ENCODE results near the gene KNDC1. TPM values are rescaled to one million over a fixed set of nuclear protein-coding genes. Genes with fewer than 3 reads are reported as not detected.

The KNDC1 gene
- total RNA-seq, 1 experiment from 2014 or later: 1.7 TPM

DNA sequence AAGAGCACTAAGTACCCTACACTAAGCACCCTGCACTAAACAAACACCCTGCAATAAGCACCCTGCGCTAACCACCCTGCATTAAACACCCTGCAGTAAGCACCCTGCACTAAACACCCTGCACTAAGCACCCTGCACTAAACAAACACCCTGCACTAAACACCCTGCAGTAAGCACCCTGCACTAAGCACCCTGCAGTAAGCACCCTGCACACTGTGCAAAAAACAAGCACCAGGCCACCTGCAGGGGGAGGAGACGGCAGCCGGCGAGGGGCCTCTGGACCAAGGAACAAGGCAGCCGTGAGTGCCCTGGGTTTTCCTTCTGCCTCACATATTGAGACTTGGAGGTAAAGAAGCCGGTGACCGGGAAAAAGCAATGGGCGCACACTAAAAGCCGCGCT lies 30.2 kb downstream of the KNDC1 start:
- Histone ChIP-seq H3K4me1 (replicated peaks; ENCODE audit: insufficient read depth) (no peaks in the 10 kb centered on the region), H3K27me3 (ENCODE audit: insufficient read depth, low read depth) (peaks cover 68% of the 10 kb centered on the region), H2AFZ (no peak overlapping the region), H3K9me3 (ENCODE audit: insufficient read depth, low read depth) (no peaks in the 10 kb centered on the region), H3F3A (ENCODE audit: insufficient read depth, low read depth) (no peaks in the 10 kb centered on the region), H3K36me3 (ENCODE audit: low read depth) (no peaks in the 10 kb centered on the region), H3K4me3 (no peak overlapping the region), H3K9me2 (ENCODE audit: insufficient read depth) (no peaks in the 10 kb centered on the region), H3K4me2 (no peak overlapping the region), H3K27ac (no peak overlapping the region), H3K79me2 (ENCODE audit: low read depth) (no peaks in the 10 kb centered on the region), H4K20me1 (ENCODE audit: insufficient read depth) (no peaks in the 10 kb centered on the region)
- ChIA-PET CTCF (no interaction called here), POLR2A (ENCODE audit: unreplicated experiment) (no interaction called here)
- TF ChIP-seq, protein P1, sequence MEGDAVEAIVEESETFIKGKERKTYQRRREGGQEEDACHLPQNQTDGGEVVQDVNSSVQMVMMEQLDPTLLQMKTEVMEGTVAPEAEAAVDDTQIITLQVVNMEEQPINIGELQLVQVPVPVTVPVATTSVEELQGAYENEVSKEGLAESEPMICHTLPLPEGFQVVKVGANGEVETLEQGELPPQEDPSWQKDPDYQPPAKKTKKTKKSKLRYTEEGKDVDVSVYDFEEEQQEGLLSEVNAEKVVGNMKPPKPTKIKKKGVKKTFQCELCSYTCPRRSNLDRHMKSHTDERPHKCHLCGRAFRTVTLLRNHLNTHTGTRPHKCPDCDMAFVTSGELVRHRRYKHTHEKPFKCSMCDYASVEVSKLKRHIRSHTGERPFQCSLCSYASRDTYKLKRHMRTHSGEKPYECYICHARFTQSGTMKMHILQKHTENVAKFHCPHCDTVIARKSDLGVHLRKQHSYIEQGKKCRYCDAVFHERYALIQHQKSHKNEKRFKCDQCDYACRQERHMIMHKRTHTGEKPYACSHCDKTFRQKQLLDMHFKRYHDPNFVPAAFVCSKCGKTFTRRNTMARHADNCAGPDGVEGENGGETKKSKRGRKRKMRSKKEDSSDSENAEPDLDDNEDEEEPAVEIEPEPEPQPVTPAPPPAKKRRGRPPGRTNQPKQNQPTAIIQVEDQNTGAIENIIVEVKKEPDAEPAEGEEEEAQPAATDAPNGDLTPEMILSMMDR (conservative IDR thresholded peaks at IDR 0.05): no peak
- TF ChIP-seq EZH2 (IDR thresholded peaks at IDR 0.05; ENCODE audit: low read depth): no peak
- intact Hi-C loops (cut with micrococcal nuclease; ENCODE audit: unreplicated experiment): no loop called here
- BruUV-seq (replicated peaks): no TSS peak
- DNase-seq: no peak

DNA sequence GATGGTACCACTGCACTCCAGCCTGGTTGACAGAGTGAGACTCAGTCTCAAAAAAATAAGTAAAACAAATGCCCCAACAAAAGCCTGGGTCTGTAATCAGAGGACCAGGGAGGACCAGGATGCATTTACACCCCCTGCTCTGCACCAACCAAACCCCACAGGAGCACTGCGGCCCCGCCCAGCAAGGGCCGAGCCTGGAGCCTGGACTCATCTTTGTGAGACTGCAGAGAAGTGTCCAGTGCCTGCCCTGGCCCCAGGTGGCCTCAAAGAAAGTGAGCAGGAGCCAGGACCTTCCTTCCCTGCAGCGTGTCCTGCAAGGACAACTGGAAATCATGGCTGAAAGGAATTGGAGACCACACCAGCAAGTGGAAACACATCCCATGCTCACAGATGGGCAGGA lies 31.6 kb downstream of the KNDC1 start:
- Histone ChIP-seq H3K4me3 (no peak overlapping the region), H2AFZ (no peak overlapping the region), H3K9me2 (ENCODE audit: insufficient read depth) (no peaks in the 10 kb centered on the region), H4K20me1 (ENCODE audit: insufficient read depth) (no peaks in the 10 kb centered on the region), H3K27ac (no peak overlapping the region), H3F3A (ENCODE audit: insufficient read depth, low read depth) (no peaks in the 10 kb centered on the region), H3K9me3 (ENCODE audit: insufficient read depth, low read depth) (no peaks in the 10 kb centered on the region), H3K36me3 (ENCODE audit: low read depth) (no peaks in the 10 kb centered on the region), H3K4me1 (replicated peaks; ENCODE audit: insufficient read depth) (no peaks in the 10 kb centered on the region), H3K4me2 (no peak overlapping the region), H3K79me2 (ENCODE audit: low read depth) (no peaks in the 10 kb centered on the region), H3K27me3 (ENCODE audit: insufficient read depth, low read depth) (peaks cover 61% of the 10 kb centered on the region)
- DNase-seq: no peak
- intact Hi-C loops (cut with micrococcal nuclease; ENCODE audit: unreplicated experiment): no loop called here
- BruUV-seq (replicated peaks): no TSS peak
- no peak for TF ChIP-seq EZH2 (IDR thresholded peaks at IDR 0.05; ENCODE audit: low read depth)
- TF ChIP-seq, protein P1 (conservative IDR thresholded peaks at IDR 0.05): no peak
- ChIA-PET POLR2A (ENCODE audit: unreplicated experiment) (no interaction called here), CTCF (no interaction called here)

DNA sequence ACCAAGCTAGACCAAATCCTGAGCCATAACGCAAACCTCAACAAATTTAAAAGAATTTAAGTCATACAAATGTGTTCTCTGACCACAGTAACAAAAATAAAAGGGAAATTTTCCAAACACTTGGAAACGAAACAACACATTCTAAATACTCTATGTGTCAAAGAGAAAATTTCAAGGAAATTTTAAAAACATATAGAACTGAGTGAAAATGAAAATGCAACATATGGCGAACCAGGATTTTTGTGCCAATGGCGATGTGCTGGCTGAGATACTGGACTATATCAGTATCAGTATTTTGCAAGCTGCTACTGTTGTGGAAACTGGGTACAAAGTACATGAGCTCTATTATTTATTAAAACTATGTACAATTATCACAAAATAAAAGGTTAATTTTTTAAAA lies 34.1 kb downstream of the KNDC1 start:
- Histone ChIP-seq H3K27ac (no peak overlapping the region), H3K4me3 (no peak overlapping the region), H3K79me2 (ENCODE audit: low read depth) (no peaks in the 10 kb centered on the region), H3K27me3 (ENCODE audit: insufficient read depth, low read depth) (peaks cover 46% of the 10 kb centered on the region), H3F3A (ENCODE audit: insufficient read depth, low read depth) (no peaks in the 10 kb centered on the region), H3K4me1 (replicated peaks; ENCODE audit: insufficient read depth) (no peaks in the 10 kb centered on the region), H2AFZ (no peak overlapping the region), H3K9me3 (ENCODE audit: insufficient read depth, low read depth) (no peaks in the 10 kb centered on the region), H4K20me1 (ENCODE audit: insufficient read depth) (no peaks in the 10 kb centered on the region), H3K9me2 (ENCODE audit: insufficient read depth) (no peaks in the 10 kb centered on the region), H3K36me3 (ENCODE audit: low read depth) (no peaks in the 10 kb centered on the region), H3K4me2 (no peak overlapping the region)
- DNase-seq: no peak
- TF ChIP-seq, protein P1 (conservative IDR thresholded peaks at IDR 0.05): no peak
- no peak for TF ChIP-seq EZH2 (IDR thresholded peaks at IDR 0.05; ENCODE audit: low read depth)
- ChIA-PET CTCF (no interaction called here), POLR2A (ENCODE audit: unreplicated experiment) (no interaction called here)
- BruUV-seq (replicated peaks): no TSS peak
- intact Hi-C loops (cut with micrococcal nuclease; ENCODE audit: unreplicated experiment): no loop called here
